NK-92 treated with Interleukin-12 subunit alpha and Interleukin-12 subunit beta, amount 100 ng/mL, for 24 hours (cell line): ENCODE data around the gene CRPPA.

ENCODE experiments used
- DNase-seq: peaks from one replicate; lab custom pipeline; 2025; lab: John Stamatoyannopoulos, UW

The CRPPA gene

DNA sequence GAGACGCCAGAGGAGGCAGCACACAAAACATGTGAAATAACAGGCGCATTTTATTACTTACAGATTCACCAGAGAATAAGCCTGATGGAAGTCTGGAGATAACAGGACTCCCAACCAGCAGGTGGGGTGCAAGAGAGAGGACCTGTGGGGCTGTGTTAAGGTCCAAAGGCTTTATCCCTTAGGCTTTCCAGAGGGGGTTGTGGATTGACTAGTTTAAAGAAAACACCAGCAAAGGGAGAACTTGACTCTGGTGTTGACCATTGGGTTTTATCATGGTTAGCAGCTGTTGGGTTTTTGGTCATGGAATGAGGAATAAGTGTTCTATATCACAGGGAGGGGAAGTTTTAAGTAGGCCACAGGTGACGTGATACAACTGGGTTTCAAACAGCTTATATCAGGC lies 1.6 kb upstream of the CRPPA start:
- DNase-seq = no peak

DNA sequence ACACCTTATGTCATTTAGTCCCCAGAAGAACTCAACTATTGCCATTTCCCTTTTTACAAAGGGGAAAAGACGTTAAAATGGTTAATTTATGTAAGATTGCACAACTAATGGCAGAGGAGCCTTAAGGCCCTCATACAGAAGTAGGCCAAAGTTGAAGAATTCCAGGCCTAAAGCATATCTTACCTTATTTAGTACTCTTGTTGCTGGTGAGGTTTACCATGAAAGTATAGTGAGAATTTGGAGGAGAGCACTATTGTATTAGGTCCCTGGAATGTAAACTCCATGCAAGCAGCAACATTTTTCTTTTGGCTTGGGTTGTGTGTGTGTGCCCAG lies 731 bp upstream of the CRPPA start:
- DNase-seq = no peak

DNA sequence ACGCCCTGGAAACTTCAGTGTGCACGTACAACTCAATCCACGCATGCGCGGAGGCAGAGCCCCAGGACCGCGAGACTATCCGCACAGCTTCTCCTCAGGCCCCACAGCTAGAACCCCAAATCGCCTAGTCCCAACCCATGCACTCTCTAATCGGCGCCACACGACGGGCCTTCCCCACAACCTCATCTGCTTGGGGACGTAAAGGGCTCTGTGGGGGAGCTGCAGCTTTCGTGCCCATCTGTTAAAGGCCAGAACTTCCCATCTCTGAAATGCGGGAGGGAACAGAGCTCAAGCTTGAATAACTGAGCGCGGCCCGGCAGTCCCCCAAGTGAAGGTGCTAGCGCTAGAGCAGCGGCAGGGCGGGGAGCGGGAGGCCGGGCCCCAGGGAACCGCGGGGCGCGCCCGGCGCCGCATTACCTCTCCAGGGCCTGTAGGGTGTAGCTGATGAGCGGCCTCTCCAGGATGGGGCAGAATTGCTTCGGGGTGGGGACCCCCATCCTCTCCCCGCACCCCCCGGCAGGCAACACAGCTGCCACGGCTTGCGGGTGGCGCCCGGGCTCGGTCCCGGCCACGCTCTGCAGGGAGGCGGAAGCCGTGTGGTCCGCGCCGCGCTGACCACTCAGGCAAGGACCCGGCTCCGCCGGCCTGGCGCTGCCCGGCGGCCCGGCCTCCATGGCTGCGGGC lies 547 bp downstream of the CRPPA start:
- peak; percentile 63 for DNase-seq

DNA sequence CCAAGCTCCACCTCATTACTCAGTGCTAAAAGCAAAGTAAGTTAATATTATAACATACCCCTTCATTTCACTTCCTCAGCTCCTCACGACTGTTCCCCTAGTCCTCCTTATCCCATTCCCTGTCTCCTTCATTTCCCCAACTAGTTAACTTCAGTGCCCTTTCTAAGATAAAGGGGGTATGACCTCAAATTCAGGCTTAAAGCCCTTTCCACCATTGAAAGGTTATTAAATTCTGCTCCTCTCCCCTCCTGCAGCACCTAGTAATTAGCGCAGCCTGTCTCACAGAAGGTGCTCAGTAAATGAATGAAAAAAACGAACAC lies 1.0 kb downstream of the CRPPA start:
- no peak for DNase-seq

DNA sequence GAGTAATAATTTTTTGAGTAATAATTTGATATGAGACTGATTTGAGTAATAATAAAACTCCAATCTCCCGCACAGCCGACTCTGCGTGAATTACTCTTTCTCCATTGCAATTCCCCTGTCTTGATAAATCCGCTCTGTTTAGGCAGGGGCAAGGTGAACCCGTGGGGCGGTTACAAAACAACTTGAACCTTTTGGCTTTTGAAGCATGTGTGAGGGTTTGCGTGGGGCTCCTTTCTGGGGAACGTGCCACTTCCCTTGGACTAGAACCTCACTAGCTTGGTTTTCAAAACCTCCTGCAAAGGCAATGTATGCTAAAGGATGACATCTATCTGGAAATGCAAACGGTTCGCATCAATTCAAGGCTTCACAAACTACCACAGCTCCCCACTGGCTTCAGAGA lies 1.5 kb downstream of the CRPPA start:
- no peak for DNase-seq

DNA sequence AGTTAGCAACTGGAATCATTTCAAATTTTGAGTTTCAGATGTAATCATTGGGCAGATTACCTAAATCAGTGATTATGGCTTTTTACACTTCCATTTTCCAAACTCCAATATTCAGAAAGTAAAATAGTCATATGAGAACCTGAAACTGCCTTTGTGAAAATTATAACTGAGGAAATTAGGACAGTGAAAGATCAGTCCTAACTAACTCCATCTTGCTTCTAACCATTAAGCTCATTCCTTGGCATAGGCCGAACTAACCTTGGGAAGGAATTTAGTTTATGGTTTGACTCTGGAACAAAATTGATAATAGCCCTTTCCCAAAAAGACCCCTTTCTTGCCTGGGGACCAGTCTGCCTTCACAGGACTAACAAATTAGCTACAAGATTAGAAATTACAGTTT lies 2.2 kb downstream of the CRPPA start:
- no peak for DNase-seq

DNA sequence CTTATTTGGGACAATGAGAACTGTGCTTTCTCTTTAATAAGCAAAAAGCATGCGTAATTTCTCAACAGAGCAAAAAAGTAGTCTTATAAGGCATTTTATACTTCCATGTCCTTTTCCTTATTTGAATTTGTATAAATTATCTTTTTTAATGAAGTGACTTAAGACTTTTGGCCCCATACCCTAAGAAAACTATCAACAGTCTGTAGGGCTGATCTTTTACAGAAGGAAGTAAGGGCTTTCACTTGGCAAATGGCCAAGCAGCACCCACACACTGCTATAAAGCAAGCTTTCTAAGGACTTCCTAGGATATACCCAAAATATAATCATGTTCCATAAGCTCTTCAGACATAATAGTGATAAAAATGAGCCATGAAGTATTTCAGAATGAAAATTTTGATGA lies 3.4 kb downstream of the CRPPA start:
- DNase-seq = no peak

DNA sequence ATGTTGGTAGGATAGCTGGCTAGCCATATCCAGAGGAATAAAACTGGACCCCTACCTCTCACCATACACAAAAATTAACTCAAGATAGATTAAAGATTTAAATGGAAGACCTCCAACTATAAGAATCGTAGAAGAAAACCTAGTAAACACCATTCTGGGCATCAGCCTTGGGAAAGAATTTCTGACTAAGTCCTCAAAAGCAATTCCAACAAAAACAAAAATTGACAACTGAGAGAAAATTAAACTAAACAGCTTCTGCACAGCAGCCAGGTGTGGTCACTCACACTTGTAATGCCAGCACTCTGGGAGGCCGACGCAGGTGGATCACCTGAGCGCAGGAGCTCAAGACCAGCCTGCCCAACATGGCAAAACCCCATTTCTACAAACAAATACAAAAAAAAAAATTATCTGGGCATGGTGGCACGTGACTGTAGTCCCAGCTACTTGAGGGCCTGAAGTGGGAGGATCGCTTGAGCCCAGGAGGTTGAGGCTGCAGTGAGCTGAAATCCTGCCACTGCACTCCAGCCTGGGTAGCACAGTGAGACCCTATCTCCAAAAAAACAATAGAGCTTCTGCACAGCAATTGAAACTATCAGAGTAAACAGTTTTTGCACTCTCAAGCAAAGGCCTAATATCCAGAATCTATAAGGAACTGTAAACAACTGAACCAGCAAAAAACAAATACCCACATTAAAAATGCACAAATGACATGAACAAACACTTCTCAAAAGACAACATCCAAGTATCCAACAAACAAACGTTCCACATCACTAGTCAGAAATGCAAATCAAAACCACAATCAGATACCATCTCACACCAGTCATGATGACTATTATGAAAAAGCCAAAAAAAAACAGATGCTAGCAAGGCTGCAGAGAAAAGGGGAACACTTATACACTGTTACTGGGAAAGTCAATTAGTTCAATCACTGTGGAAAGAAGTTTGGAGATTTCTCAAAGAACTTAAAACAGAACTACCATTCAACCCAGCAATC lies 4.8 kb downstream of the CRPPA start:
- DNase-seq = no peak

DNA sequence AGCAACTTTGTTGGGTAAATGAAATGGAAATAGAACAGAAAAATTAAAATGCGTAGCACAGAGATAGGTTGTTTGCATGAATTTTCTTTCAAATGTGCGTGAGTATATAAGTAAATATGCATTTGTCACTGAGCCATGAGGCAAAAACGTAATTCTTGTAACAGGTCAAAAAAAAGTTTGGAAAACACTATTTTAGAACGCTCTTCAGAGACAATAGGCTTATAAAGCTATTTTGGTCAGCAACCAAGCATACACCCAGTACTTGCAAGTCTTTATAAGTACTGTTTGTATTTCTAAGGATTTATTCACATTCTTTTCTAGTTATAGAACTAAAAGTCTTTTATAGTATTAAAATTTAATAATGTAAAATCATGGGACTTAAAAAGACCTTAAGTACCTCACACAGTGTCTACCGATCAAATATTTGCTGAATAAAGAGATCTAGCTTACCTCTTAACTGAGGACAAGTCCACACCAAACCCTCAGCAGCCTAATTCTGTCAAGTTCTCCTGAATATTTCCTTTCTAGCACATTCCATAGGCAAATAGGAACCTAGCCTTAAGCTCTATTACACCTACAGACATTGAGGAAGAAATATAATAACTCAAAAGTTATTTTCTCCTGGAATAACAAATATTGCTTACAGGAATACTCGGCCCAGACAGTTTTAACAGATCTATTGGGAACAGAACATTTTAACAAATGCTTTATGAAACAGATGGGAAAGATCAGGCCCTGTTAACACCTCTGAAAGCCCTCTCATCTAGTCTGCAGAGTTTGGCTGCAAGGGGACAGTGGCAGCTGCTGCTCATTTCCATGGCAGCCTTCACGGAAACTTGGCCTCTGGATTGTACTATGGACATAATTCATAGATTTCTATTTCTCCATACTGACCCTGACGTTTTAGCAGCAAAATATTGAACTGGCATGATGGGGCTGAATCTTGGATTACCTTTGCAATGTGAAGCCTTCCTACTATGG lies 8.8 kb downstream of the CRPPA start:
- DNase-seq = no peak

DNA sequence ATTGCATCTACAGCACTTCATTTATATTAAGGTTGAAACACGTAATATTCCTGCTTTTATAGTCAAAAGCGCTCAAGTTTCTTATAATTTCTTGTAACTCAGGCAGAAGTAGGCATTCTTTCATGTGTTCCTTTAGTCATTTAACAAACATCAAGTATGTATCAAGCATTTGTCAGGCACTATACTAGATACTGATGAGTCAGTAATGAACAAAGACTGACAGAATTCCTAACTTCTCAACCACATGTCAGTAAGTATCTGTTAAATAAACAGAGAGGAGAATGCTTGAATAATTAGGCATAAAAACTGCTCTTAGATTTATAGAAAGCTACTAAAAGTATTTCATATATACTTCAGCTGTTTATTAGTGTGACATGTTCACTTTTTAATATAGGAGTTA lies 9.9 kb downstream of the CRPPA start:
- no peak for DNase-seq

DNA sequence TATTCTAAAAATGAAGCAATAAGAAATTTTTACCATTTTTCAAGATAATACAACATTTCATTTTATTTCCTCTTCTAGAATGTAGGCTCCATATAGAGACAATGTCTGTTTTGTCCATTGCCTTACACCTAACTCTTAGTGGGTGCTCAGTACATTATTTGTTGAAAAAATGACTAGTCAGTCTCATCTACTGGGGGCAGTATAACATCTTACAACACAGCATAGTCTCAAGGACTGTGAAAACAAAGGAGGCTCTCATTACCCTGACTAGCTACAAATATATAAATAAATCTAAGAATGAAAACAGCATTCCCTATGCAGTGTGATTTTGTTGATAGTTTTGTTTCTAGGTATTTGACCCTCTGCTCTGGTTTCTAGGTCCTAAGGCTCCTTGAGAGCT lies 11.6 kb downstream of the CRPPA start:
- DNase-seq = no peak

DNA sequence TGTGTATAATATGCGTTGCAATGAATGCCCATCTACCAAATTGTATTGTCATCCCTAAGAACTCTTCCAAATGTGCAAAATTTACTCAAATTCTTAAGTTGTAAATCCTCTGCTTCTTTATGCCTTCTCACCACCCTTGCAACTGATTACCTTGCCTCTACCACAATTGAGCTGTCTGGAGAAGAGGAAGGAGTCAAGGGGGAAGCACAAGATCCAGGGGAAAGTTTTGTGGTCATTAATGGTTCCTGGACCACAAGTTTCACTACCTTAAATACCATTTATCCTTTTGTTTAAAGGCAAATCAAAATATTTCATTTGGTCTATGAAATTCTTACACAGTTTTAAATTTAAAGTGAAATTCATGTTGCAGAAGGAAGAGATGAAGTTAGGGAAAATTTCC lies 16.7 kb downstream of the CRPPA start:
- DNase-seq = no peak

DNA sequence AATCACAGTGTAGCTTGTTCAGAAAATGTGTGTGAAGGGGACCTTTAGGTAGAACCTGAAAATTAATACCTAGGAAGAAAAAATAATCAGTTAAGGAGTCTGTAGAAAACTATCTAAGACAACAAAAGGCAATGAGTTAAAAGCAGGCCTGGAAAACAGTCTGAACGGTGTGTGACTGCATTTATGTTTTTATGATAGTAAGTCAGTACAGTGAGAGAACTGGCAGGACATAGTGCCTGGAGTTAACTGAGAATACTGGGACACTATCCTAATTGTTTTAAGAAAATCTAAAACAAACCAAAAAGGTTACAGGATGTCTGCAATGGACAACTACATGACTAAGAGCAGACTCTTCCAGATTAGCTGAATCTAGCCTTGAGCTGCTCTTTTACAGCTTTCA lies 17.9 kb downstream of the CRPPA start:
- DNase-seq = no peak

DNA sequence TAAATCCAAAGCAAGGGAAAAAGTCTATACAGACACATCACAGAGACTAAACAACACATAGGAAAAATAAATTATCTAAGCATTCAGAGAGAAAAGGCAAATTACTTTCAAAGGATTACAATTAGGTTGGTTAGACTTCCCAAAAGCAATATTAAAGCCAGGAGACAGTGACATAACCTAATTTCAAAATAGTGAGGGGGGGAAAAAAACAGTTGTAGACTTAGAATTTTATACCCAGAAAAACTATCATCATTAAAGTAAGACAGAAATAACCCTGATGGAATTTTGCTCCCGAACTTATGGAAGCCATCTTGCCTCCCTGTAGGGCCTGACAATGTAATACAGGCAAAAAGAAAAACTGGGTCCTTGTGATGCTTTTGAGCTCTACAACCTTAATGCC lies 18.4 kb downstream of the CRPPA start:
- DNase-seq = no peak

DNA sequence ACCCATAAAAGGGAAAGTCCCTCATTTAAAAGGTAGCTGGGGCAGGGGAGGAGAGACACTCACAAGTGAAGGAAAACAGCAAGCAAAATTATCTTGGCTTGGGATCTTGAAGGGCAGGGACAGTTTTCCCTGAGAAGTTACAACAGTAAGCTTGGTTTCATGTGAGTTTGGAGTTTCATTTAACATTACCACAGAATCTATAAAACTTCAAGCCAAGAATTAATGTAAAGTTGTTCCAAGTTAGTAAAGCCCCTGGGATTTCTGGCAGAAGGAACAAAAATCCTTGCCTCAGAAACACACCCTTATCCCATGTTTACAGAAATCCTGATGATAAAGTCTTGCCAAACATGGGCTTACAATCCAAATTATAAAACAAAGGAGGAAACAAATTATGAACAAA lies 19.2 kb downstream of the CRPPA start:
- no peak for DNase-seq

DNA sequence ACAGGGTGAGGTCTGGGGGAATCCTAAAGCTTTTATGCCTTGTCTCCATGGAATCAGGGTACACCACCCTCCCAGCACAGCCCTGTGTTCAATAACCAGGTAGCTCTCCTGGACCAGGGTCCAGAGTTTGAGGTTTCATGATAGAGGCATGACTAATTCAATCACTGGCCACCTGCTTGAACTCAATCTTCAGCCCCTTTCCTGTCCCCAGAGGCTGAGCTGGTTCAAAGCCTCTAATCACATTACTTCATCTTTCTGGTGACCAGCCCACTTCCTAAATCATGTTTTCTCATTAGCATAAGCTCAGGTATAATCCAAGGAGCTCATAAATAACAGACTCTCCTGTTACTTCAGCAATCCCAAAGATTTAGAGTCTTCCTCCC lies 20.5 kb downstream of the CRPPA start:
- no peak for DNase-seq

DNA sequence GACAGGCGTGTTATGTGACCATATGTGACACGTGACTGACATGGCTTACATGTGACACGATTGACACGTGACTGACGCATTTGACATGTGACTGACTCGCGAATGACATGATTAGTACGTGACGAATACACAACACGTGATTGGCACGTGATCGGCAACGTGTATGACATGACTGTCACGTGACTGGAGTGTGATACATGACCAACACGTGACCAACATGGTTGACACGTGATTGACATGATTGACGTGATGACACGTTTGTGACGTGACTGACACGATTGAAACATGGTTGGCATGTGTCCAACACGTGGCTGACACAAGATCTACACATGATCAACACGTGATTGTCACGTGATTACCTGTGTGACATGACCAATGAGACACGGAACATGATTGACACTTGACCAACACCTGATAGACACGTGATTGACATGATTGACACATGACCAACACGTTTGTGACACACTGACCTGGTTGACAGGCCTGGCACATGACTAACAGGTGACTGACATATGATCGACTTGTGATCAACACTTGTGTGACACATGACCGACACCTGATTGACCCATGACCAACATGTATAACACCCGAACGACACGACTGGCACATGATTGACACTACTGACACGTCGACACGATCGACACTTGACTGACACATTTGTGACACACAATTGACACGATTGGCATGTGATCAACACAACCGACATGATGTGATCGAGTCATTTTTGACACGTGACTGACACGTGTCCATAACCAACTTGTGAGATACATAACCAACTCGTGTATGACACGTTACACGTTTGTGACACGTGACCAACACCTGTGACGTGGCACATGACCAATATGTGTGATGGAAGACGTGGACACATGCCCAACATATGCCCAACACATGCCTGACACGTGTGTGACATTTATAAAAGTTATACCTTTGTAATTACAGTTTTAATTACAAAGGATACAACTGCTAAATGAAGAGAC lies 21.1 kb downstream of the CRPPA start:
- DNase-seq = no peak

DNA sequence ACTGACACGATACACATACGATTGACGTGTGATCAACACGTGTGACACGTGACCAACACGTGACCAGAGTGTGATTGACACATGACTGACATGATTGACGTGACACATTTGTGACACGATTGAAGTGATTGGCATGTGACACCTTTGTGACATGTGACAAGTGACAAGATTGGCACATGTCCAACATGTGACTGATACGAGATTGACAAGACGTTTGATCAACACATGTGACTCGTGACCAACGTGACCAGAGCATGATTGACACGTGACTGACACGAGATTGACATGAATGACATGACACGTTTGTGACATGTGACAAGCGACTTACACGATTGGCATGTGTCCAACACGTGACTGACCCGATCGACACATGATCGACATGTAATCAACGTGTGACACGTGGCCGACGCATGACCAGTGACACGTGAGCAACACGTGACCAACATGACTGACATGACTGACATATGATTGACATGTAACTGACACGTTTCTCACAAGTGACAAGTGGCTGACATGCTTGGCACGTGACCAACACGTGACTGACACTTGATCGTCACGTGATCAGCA lies 22.0 kb downstream of the CRPPA start:
- DNase-seq = no peak

DNA sequence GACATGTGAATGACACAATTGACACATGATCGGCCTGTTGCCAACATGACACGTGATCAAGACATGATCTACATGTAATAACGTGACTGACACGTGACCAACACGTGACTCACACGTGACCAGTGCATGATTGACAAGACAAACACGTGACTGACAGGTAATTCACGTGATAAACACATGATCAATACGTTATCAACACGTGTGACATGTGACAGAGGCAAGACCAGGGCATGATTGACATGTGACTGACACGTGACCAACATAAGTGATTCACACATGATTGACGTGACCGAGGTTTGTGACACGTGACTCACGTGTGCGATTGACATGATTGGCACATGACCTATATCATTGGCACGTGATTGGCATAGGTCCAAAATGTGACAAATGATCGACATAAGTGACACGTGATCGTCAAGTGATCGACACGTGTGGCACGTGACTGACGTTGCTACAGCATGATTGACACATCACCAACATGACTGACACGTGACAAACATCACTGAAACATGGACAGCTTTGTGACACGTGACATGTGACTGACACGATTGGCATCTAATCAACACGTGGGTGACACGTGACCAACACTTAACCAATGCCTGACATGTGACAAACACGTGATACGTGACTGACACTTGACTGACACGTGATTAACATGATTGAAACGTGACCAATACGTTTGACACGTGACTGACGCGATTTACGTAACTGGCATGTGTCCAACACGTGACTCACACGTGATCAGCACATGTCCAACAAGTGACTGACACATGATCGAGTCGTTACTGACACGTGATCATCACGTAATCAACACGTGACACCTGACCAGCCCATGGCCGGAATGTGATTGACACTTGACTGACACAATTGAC lies 23.0 kb downstream of the CRPPA start:
- DNase-seq = no peak

DNA sequence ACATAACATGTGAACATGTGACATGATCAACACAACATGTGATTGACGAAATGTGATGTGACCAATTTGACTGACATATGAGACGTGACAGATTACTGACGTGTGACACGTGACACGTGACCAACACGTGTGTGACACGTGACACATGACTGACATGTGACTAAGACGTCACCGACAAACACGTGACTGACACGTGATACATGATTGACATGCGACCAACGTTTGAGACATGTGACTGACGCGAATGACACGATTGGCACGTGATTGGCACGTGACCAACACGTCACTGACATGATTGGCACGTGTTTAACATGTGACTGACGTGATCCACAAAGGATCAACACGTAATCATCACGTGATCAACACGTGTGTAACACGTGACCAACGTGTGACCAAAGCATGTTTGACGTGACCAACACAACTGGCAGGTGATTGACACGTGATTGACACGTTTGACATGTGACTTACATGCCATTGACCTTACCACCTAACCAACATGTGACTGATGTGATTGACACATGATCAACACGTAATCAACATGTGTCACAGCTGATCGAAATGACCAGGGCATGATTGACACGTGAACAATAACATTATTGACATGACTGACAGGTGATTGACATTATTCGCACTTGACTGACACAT lies 23.7 kb downstream of the CRPPA start:
- no peak for DNase-seq
